WERI-Rb-1 (cell line): Measurements from ENCODE around the gene CWF19L2.
"Not testable (repeated sequence)": the region's sequence is repeated elsewhere in the genome, so short reads cannot be mapped to it uniquely, and the experiment has no call there.

Experiments used
- DNase-seq: peaks from one replicate; pipeline ENCODE4 v3.0.0-alpha.2; 2020
- H3K27ac ChIP-seq: fragments of 250-450 bp; sonication (Bioruptor Pico); 2 replicates; pipeline ENCODE4 v1.5.1; 2020; ENCODE audit warnings: mild to moderate bottlenecking, moderate library complexity
- H3K27me3 ChIP-seq: fragments of 250-450 bp; sonication (Bioruptor Pico); 2 replicates; pipeline ENCODE4 v1.5.1; 2021; ENCODE audit warnings: mild to moderate bottlenecking, low read depth, moderate library complexity; ENCODE audit not compliant: insufficient read depth, severe bottlenecking
- H3K36me3 ChIP-seq: fragments of 250-450 bp; sonication (Bioruptor Pico); 2 replicates; pipeline ENCODE4 v1.5.1; 2020; ENCODE audit warnings: mild to moderate bottlenecking, moderate library complexity
- H3K4me3 ChIP-seq: 2 replicates; pipeline ENCODE4 v1.5.1; 2011; ENCODE audit warnings: low read depth, mild to moderate bottlenecking, control low read depth, low read length
- H3K9me3 ChIP-seq: fragments of 250-450 bp; sonication (Bioruptor Pico); 2 replicates; pipeline ENCODE4 v1.5.1; 2021; ENCODE audit warnings: mild to moderate bottlenecking, moderate library complexity; ENCODE audit not compliant: severe bottlenecking
- CTCF ChIP-seq: IDR thresholded peaks from 2 replicates; pipeline ENCODE4 v1.5.1; 2011; ENCODE audit warnings: low read depth, mild to moderate bottlenecking, control low read depth, inconsistent platforms, low read length

The CWF19L2 gene

GRCh38 chr11:107457558-107458271 is at the start of gene CWF19L2:
Gene CWF19L2, minus strand, starts transcription at chr11:107457825. Its CDS starts 9 bp downstream, at chr11:107457816.
- no peak for TF ChIP-seq CTCF
- no peaks in the 10 kb centered on the region for H3K9me3 ChIP-seq
- H3K4me3 ChIP-seq: peak within 1 kb of the TSS; percentile 93
- H3K36me3 ChIP-seq: peaks cover 15% of the 10 kb centered on the region
- H3K27ac ChIP-seq: peak within 1 kb of the TSS; percentile 75
- DNase-seq: peak; percentile 92
- H3K27me3 ChIP-seq: no peaks in the 10 kb centered on the region

- no peak overlapping the region for H3K4me3 ChIP-seq
- no peak for DNase-seq
- no peak for TF ChIP-seq CTCF
- no peaks in the 10 kb centered on the region; the same call in 1 of the 2 replicates for H3K36me3 ChIP-seq
- H3K27ac ChIP-seq: no peak overlapping the region
- H3K27me3 ChIP-seq: no peaks in the 10 kb centered on the region
- H3K9me3 ChIP-seq: no peaks in the 10 kb centered on the region
These were observed 48.1 kb upstream of the CWF19L2 start for GRCh38 chr11:107505647-107506225.

GRCh38 chr11:107504981-107505380 is 47.4 kb upstream of the CWF19L2 start:
- H3K4me3 ChIP-seq: no peak overlapping the region
- no peaks in the 10 kb centered on the region for H3K9me3 ChIP-seq
- no peak for TF ChIP-seq CTCF
- no peaks in the 10 kb centered on the region for H3K27me3 ChIP-seq
- no peak overlapping the region for H3K27ac ChIP-seq
- DNase-seq: no peak
- H3K36me3 ChIP-seq: no peaks in the 10 kb centered on the region; the same call in 1 of the 2 replicates

GRCh38 chr11:107501713-107502112 is 44.1 kb upstream of the CWF19L2 start:
- no peak overlapping the region for H3K4me3 ChIP-seq
- H3K9me3 ChIP-seq: no peaks in the 10 kb centered on the region
- H3K27ac ChIP-seq: no peak overlapping the region
- DNase-seq: no peak
- no peaks in the 10 kb centered on the region; the same call in 1 of the 2 replicates for H3K36me3 ChIP-seq
- TF ChIP-seq CTCF: no peak
- H3K27me3 ChIP-seq: no peaks in the 10 kb centered on the region

- not testable (repeated sequence) for DNase-seq, H3K27me3 ChIP-seq, H3K36me3 ChIP-seq
These were observed 39.7 kb upstream of the CWF19L2 start for GRCh38 chr11:107497371-107497770.

GRCh38 chr11:107496011-107496410 is 38.4 kb upstream of the CWF19L2 start:
- no peaks in the 10 kb centered on the region for H3K36me3 ChIP-seq
- H3K9me3 ChIP-seq: no peaks in the 10 kb centered on the region
- H3K27me3 ChIP-seq: no peaks in the 10 kb centered on the region
- H3K4me3 ChIP-seq: no peak overlapping the region
- TF ChIP-seq CTCF: no peak
- DNase-seq: no peak
- H3K27ac ChIP-seq: no peak overlapping the region

More at GRCh38 chr11:107497371-107497770, 39.7 kb upstream of the CWF19L2 start:
- H3K27ac ChIP-seq, H3K9me3 ChIP-seq, H3K4me3 ChIP-seq: not testable (repeated sequence)
